K562 (cell line): Measurements from ENCODE around the gene GAPDH. TPM values are rescaled to one million over a fixed set of nuclear protein-coding genes. Genes with fewer than 3 reads are reported as not detected.

Experiments
- BHLHE40 ChIP-seq: IDR thresholded peaks from 2 replicates; pipeline ENCODE4 v1.6.1; 2011; ENCODE audit warnings: low read length, improper control_type of control experiment
- BRCA1 ChIP-seq, 2 experiments: fragments of 450-650 bp in 1 of 2; sonication (generic) in 1 of 2; formaldehyde crosslinking in 1 of 2; IDR thresholded peaks; 2 replicates each; pipeline versions ENCODE4 v1.5.0 to v1.6.1; 2017 to 2020; ENCODE audit warnings: mild to moderate bottlenecking in 1 of 2, missing genetic modification reagents in 1 of 2
- FOXA3 ChIP-seq, 2 experiments: fragments of 450-650 bp in 1 of 2; sonication (generic) in 1 of 2; formaldehyde crosslinking; IDR thresholded peaks in 1 of 2; conservative IDR thresholded peaks in 1 of 2; 2 replicates each; pipeline versions ENCODE4 v1.4.0 to v1.8.0; 2020 to 2022; ENCODE audit warnings: mild to moderate bottlenecking in 2 of 2, missing genetic modification reagents in 1 of 2
- GABPB2 ChIP-seq: fragments of 250-450 bp; sonication (Bioruptor Pico); conservative IDR thresholded peaks from 2 replicates; pipeline ENCODE4 v1.5.1; 2021; ENCODE audit warnings: mild to moderate bottlenecking
- HDAC2 ChIP-seq: fragments of 450-650 bp; IDR thresholded peaks from 2 replicates; pipeline ENCODE4 v1.6.1; 2016; ENCODE audit warnings: mild to moderate bottlenecking
- HDAC8 ChIP-seq: fragments of 450-650 bp; IDR thresholded peaks from 2 replicates; pipeline ENCODE4 v1.6.1; 2016; ENCODE audit warnings: mild to moderate bottlenecking, missing genetic modification characterization, moderate library complexity, missing compliant biosample characterization
- NRF1 ChIP-seq, 2 experiments: fragments of 450-650 bp; IDR thresholded peaks in 1 of 2; conservative IDR thresholded peaks in 1 of 2; 2 replicates each; pipeline ENCODE4 v1.6.1; 2014; ENCODE audit warnings: mild to moderate bottlenecking in 2 of 2
- PCBP2 ChIP-seq: fragments of 200-400 bp; formaldehyde crosslinking; IDR thresholded peaks from 2 replicates; pipeline ENCODE4 v1.6.1; 2018; ENCODE audit warnings: low read length, low read depth, mild to moderate bottlenecking, moderate library complexity; ENCODE audit not compliant: poor library complexity, severe bottlenecking
- PHF21A ChIP-seq: fragments of 450-650 bp; IDR thresholded peaks from 2 replicates; pipeline ENCODE4 v1.6.1; 2017; ENCODE audit warnings: low read depth, borderline replicate concordance
- PHF8 ChIP-seq: fragments of 200-600 bp; sonication (generic); IDR thresholded peaks from 2 replicates; pipeline ENCODE4 v1.6.1; 2012; ENCODE audit warnings: mixed run types, mild to moderate bottlenecking, inconsistent platforms, low read length, moderate library complexity, borderline replicate concordance
- POLR2H ChIP-seq: IDR thresholded peaks from 2 replicates; pipeline ENCODE4 v1.6.1; 2016; ENCODE audit warnings: missing genetic modification characterization, low read depth, mild to moderate bottlenecking, control low read depth, missing compliant biosample characterization, moderate library complexity
- PRDM10 ChIP-seq: fragments of 450-650 bp; IDR thresholded peaks from 2 replicates; pipeline ENCODE4 v1.6.1; 2018; ENCODE audit not compliant: partially characterized antibody
- SNIP1 ChIP-seq: fragments of 450-650 bp; IDR thresholded peaks from 2 replicates; pipeline ENCODE4 v1.7.1; 2017; ENCODE audit warnings: low read depth, mild to moderate bottlenecking
- ZBTB1 ChIP-seq: sonication (generic); formaldehyde crosslinking; IDR thresholded peaks from 2 replicates; pipeline ENCODE4 v1.8.1; 2023; ENCODE audit warnings: missing genetic modification reagents, low read depth, mild to moderate bottlenecking, borderline replicate concordance
- ZNF232 ChIP-seq: sonication (generic); formaldehyde crosslinking; IDR thresholded peaks from 2 replicates; pipeline ENCODE4 v1.8.0; 2022; ENCODE audit warnings: mild to moderate bottlenecking, missing genetic modification reagents
- ZNF592 ChIP-seq: fragments of 450-650 bp; IDR thresholded peaks from 2 replicates; pipeline ENCODE4 v1.6.1; 2017; ENCODE audit warnings: antibody characterized with exemption, mild to moderate bottlenecking
- polyA plus RNA-seq, 8 experiments: library from polyadenylated mRNA; depleted of rRNA in 4 of 8; stranded (reverse) in 5 of 8; unstranded in 3 of 8; fragments of >200 nt; fragmentation: Nextera tagmentation in 2 of 8; fragmentation: Illumina TruSeq in 1 of 8; extraction: Ambion mirVana in 2 of 8; extraction: Trizol in 1 of 8; gene quantifications; 2 replicates each; pipeline versions ENCODE4 v1.2.1 to v1.2.3, GENCODE V29; 2011 to 2014; ENCODE audit warnings: inconsistent platforms in 1 of 8, missing spikeins in 1 of 8
- total RNA-seq, 7 experiments: library from RNA; depleted of rRNA in 6 of 7; stranded (reverse); fragments of >200 nt in 6 of 7; fragmentation: Illumina TruSeq in 2 of 7; extraction: Trizol in 2 of 7; gene quantifications; 2 replicates each; pipeline versions ENCODE4 v1.2.1 to v1.2.3, GENCODE V29; 2011 to 2021; ENCODE audit warnings: low replicate concordance in 1 of 7

The GAPDH gene
- total and polyA plus RNA-seq, 9 of the 15 experiments (the other 6 are each of a cell fraction or from before 2014, with no cell fraction given) = 2,206 to 6,793 (median 4,217) TPM

GRCh38 chr12:6533923-6534694 is at the start of gene GAPDH (continued):
- TF ChIP-seq PRDM10 (peak; percentile 82), FOXA3 (CRISPR knock-in tag; conservative IDR thresholded peaks at IDR 0.05 in 1 of 2, IDR thresholded peaks at IDR 0.05 in 1 of 2) (peak in 1 of 2 experiments; percentile 87; a peak in 2 of 4 replicates), PHF21A (peak; percentile 67; the same call in 1 of the 2 replicates), PCBP2 (peak; percentile 87), BRCA1 (IDR thresholded peaks at IDR 0.05) (no peak), BRCA1 (CRISPR knock-in tag; IDR thresholded peaks at IDR 0.05) (no peak), HDAC8 (tag) (no peak), PHF8 (peak; percentile 74; the same call in 1 of the 2 replicates), POLR2H (tag) (peak; percentile 96), ZBTB1 (CRISPR knock-in tag) (peak; percentile 52; the same call in 1 of the 2 replicates), ZNF592 (peak; percentile 76), GABPB2 (CRISPR knock-in tag) (no peak), SNIP1 (peak; percentile 92), BHLHE40 (peak; percentile 19; the same call in 1 of the 2 replicates), ZNF232 (peak; percentile 91), NRF1 (conservative IDR thresholded peaks at IDR 0.05 in 1 of 2, IDR thresholded peaks at IDR 0.05 in 1 of 2) (peak in 1 of 2 experiments; percentile 24; a peak in 1 of 4 replicates), HDAC2 (no peak; the same call in 1 of the 2 replicates)
